ENCODE measurements around the gene TH.
A peak's percentile ranks its signal among the peaks of the same experiment; 100 is the strongest.

The TH gene

DNA sequence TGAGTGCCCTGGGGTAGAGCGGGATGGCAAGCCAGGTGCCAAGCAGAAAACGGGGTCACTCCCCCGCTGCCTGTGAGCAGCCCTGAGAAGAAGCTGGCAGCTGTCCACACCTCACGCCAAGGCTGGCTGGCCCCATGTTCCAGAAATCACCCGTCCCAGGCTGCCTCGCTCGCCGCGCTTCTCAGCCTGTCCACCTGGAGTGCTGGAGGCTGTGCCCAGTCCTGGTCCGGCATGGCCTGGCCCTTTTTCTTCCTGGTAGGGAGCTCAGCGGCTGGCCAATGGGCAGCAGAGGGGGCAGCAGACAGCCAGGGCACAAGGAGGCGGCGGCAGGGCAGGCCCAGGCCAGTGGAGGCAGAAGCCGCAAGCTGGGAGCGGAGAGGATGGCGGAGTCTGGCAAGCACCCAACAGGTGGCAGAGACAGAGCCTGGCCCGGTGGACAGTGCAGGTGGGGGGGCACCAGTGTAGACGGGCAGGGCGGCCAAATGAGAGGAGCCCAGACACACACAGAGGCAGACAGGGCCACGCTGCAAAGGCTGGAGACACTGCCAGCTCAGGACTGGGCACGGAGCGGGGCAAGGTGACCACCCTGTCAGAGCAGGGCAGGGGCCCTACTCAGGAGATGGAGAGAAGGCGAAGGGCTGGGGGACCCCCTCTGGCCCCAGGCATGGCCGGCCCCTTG lies 37.2 kb upstream of the TH start:
- DNase-seq: no peak

DNA sequence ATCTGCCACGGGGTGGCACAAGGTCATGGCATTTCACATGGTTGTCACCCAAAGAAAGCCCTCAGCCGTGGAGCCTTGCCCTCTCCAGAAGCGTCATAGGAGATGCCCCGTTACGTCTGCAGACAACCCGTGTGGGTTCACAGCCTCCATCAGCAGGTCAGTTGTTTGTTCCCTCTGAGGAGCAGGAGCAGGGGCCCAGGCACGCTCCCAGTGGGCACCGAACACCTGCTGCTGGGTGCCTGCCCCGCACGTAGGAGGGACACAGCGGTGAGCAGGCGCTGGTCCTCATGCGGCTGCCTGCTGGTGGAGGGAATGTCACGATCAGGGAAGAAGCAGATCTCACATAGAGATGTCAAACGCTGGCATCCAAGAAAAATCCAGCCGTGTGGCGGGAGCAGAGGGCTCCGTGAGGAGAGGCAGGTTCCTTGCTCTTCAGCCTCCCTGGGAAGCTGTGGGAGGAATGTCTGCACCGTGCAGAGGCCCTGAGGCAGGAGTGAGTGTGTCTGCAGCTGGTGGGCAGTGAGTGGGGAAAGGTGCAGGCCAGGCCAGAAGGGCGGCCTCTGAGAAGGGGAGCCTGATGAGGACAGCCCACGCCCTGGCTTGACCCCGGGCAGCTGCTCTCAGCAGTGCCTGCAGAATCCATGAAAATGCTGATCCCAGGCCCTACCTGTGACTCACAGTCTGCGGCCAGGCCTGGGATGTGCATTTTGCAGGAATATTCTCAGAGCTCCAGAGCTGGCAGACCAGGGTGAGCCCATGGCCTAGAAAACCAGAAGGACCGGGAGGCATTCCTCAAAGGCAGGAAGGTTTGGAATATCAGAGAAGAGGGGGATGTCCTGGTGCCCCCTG lies 36.4 kb upstream of the TH start:
- no peak for DNase-seq

DNA sequence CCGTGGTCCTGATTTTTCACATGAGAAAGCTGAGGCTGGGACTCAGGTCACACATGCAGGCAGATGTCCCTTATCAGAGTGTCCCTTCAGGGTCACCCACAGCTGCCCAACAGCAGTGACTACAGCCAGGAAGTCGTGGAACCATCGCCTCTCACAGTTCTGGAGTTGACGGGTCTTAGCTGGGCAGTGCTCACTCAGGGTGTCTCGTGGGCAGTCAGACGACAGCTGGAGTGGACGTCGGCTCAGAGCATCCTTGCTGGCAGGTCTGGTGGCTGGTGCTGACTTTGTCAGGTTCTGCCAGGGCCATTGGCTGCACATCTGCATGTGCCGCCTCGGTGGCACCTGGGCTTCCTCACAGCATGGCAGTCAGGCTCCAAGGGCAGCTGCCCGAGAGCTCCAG lies 35.6 kb upstream of the TH start:
- DNase-seq: no peak

DNA sequence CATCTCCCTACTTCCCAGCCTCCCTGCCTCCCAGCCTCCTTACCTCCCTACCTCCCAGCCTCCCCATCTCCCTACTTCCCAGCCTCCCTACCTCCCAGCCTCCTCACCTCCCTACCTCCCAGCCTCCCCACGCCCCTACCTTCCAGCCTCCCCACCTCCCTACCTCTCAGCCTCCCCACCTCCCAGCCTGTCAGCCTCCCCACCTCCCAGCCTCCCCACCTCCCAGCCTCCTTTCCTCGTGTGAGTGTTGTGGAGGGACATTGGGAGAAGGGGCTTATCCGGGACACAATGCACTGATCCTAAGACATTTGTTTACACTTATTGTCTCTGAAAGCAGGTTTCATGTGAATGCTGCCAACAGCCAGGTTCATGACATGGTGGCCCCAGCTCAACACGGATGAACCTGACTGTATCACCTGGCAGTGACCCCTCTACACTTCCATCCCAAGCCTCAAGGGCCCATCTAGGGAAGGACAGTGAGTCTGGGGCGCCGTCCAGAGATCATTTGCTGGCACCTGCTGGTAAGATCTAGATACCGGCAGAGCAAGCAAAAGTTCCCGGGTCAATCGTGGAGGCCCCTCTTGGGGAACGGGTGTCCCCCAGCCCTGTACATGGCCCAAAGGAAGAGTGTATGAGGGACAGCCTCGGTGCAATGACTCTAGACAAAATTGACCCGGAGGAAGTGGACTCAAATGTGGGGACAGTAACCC lies 34.5 kb upstream of the TH start:
- no peak for DNase-seq

DNA sequence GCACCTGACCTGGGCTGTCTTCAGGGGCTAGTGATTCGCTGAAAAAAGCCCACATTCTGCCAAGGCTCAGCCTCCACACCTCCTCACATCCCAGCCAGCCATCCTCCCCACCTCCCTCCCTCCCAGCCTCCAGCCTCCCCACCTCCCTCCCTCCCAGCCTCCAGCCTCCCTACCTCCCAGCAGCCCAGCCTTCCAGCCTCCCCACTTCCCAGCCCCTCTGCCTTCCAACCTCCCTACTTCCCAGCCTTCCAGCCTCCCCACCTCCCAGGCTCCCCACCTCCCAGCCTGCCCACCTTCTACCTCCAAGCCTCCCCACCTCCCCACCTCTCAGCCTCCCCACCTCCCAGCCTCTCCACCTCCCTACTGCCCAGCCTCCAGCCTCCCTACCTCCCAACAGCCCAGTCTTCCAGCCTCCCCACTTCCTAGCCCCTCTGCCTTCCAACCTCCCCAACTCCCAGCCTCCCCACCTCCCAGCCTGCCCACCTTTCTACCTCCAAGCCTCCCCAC lies 33.7 kb upstream of the TH start:
- DNase-seq: no peak

DNA sequence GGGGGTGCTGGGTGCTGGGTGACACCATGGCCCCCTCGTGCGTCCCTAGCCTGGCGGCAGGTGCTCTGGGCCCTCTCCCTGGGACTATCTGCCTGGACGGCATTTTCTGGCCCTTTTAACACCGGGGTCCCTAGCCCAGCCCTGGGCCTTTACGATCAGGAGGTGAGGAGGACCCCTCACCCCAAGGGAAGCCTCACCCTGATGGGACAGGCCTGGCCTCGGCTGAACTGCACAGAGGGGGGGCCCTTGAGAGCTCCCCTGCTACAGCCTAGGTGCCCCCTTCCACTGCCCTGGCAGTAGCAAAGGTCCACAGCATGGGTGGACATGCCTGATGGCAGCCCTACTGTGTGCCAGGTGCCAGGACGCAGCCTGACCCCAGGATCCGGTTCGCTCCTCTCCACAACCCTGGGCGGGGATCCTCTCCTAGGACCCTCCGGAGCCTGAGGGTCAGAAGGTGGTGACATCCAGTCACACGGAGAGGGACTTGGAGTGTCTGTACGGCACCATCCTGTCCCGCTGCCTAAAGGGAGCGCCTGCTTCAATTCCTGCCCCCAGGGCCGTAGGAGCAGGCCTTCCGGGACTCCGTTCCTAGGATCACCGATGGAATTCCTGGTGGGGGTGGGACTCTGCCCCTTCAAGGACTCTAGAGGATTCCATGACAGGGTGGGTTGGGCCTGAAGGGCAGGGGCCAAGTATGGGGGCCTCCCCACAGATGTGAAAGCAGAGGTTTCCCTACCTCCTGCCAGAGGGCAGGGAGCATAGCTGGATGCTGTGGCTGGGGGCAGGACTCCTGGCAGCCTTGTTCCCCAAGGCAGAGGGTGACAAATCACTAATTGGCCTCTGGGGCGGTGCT lies 33.0 kb upstream of the TH start:
- DNase-seq: no peak

DNA sequence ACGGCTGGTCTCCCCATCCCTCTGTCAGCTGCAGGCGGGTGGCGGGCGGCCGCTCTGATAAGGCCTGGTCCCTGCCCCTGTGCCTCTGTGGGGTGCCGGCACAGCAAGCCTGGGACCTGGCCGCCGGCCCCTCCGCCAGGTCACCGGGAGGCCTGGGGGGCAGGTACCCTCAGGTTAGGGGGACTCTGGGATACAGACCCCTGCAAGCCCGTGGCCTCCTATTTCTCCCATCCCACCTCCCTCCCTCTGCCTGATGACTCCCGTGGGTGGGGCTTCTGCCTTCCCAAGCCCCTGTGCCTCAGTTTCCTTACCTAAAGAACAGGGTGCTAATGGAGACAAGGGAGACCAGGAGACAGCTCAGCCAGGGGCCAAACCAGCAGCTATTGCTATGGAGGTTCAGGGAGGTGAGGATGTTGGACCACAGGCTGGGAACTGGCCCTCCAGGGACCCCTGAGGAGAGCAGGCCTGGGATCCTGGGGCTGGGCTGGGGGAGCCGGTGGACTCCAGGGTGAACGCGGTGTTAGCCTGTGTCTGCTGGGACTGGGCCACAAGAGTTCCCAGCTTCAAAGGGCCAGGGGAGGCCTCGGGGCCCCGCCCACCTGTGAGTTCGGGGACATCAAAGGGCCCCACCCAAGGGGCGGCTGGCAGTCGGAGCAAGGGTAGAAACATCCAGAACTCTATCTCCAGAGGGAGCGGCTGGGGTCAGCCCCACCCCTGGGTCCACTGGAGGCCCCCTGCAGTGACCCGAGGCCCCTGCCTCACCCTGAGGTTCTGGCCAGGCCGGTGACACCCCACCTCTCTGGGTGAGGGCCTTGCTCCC lies 32.0 kb upstream of the TH start:
- no peak for DNase-seq

DNA sequence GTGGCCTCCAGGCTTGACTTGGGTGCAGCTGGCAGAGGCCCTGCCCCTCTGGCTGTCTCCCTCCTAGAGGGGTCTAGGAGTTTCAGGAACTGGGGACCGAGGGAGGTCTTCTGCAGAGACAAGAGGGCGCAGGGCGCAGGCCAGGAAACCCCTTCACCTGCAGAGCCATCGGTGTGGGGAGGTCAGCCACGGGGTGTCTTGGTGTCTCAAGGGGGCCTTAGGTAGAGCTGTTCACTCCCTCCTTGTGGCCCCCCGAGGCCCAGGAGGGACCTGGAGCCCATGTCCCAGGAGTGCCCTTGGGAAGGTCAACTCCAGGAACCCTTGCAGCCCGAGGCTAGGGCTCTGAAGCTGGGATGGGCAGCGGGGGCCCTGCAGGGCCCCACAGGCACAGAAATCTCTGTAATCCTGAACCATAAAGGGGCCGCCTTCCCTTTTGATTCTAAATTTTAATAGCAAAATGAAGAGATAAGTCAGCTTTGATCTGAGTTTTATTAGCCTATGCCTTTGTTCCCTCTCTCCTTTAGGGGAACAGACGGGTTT lies 31.4 kb upstream of the TH start:
- no peak for DNase-seq

DNA sequence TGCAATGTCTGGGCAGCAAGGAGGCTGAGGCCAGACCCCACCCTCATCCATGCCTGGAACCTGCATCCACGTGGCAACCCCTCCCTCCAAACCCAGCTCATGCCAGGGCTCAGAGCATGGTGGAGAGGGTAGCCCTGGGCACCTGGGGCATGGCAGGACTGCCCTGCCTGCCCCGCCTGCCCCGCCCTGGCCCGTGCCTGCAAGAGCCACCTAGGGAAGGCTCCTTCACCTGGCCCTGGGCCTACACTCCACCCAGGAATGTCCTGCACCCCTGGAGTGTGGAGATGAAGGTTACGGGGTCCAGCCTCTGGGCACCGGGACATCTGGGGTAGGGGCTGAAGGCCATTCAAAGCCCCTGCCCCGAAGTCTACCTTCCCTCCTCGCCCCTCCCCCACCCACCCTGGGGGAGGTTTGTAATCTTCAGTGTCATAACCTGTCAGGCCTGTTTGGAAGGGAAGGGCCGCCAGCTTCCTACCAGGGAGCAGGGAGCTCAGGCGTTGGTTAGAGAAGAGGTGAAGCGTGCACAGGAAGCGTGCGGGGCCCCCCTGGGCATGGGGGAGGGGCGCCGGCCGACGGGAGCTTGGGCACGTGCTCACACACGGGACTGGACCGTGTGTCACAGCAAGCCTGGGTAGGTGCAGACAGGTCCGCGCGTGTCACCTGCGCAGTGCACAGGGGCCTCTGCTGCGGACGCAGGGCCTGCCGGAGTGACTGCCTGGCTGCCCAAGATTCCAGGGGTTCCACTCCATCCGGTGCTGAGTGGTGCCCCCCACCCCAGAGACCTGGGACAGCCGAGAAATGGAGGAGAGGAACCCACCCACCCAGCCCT lies 30.7 kb upstream of the TH start:
- no peak for DNase-seq

DNA sequence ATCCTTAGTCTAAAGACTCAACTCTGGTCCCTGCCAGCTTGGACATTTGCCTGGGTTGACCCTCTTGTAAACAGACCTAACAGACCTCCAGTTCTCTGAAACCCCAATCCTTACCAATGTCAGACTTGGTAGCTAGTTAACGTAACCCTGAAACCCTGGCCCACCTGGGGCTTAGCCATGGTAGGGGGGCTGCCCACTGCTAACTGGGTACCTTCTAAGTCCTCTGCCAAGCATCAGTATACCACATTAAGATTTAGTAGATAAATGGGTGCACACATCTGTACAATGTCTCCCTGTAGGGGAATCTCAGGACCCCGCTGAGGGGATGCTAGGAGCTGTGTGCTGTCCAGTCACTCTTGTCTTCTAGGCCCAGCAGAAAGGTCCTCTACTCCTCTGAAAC lies 29.9 kb upstream of the TH start:
- no peak for DNase-seq

DNA sequence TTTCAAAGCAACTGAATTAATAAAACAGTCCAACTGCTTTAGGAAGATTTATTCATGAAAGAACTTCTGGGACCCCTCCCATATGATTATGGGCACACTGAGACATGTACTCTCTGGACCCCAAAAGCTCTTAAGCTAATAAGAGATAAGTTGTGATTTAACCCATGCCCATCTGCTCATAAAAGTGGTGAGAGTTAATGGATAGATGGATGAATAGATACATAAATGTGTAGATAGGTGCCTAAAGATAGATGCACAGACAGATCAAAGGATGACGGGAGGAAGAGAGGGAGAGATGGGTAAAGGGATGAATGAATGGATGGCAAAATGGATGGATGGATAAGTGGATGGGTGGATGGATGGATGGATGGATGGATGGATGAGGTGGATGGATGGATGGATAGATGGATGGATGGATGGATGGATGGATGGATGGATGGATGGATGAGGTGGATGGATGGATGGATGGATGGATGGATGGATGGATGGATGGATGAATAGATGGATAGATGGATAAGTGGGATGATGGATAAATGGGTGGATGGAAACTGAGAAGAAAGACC lies 29.4 kb upstream of the TH start:
- DNase-seq: no peak

DNA sequence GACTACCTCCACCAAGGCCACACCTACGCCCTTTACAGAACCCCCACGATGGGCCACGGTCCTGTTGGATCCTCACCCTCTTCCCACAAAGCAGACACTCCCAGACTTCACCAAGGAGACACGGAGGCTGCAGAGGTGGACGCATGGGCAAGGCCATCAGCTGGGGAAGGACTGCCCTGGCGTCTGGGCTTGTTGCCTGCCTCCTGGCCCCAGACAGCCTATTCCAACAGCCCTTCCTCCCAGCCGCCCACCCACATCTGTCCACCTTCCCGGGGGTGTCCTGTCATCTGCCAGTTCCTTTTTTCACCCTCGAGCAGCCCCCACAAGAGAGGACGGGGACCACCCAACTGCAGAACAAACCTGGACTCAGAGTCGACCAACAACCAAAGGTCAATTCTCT lies 28.9 kb upstream of the TH start:
- no peak for DNase-seq

DNA sequence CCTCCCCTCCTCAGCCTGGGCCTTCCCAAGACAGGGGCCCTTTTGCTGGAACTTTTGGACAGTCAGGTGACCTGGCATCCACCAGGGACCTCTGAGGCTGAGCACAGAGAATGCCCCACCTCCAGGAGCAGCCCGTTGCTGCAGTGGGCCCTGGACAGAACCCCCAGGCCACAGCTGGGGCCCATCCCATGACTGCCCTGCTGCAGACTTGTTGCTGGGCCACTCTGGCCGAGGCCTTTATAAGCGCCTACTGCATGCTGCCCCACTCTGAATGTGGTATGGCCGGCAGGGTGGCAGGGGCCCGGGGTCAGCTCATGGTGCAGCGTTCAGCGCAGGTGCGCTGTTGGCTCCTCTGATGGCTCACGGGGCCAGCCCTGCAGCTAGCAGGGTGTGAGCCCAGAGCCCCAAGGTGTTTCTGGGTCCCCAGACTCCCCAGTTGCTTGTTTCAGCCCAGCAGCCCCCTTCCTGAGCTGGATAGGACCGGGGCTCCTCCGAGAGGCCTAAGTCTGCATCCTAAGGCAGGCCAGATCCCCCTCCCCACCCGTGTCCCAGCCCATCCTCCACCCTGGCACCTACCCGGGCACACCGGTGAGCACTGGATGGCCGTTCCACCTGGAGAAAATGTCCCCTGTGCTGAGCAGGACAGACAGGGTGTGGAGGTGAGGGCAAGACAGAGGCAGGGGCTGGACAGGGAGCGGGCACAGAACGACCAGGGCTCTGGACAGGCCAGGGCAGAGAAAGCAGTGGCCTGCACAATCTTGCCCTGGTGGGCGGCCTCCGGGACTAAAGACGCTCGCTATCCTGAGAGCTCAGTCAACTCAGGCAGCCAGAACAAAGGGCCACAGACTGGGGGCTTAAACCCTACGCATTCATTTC lies 28.1 kb upstream of the TH start:
- no peak for DNase-seq

DNA sequence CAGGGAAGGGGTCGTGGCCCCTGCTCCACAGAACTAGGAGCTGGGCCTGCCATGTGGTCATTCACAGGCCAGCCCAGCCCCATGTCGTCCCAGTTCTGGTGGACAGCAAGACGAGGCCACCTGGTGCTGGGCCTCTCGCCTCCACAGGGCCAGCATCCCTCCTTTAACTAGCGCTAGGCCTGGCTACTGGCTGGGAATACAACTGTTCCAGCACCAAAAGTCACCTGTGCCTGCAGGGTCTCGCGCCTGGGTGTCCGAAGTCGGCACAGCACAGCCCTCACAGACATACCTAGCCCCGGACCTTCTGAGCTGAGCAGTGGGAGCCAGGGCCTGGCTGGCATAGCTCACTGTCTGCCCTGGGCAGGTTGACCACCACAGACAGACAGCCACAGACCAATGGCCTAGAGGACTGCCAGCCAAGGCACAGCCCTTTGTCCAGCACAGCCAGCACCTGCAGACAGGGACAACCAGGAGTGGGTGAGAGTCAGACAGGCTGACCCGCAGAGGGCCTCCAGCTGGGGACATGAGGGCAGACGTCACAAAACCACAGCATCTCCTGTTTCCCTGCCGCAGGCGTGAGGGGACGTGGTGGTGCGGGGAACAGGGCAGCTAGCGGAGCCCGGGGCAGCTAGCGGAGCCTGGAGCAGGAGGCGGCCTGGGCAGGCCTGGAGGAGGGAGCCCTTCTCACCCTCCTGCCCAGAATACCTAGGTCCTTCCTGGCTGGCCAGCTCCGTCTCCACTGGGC lies 27.2 kb upstream of the TH start:
- DNase-seq: no peak

DNA sequence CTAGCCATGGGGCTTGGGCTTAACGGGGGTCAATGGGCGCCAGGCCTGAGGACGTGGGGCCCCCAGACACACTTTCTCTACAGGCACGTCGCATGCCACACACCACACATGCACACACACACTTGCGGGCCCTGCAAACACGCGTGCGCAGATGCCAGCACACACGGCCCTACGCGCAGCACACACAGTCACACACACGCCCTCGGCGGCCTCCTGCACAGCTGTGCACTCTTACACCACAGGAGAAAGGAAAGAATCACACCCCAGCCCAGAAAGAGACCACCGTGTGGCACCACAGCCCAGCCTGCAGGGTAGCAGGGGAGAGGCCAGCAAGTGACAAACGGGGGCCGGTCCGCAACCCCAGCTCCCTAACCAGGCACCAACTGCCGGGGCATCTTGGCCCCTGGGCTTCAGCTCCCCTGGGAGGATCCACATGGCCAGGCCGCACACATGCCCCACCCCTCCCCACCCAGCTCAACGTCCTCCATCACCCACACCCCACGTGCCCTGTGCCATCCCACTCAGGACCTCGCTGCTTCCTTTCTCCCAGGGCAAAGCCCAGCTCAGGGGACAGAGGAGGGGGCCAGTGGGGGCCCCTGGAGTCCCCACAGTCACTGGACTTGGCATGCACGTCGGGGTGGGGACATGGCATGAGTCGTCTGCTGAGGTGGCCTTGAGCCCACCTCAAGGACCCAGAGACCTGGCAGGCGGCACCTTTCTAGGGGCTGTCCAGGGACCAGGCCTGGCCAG lies 26.3 kb upstream of the TH start:
- DNase-seq: no peak

DNA sequence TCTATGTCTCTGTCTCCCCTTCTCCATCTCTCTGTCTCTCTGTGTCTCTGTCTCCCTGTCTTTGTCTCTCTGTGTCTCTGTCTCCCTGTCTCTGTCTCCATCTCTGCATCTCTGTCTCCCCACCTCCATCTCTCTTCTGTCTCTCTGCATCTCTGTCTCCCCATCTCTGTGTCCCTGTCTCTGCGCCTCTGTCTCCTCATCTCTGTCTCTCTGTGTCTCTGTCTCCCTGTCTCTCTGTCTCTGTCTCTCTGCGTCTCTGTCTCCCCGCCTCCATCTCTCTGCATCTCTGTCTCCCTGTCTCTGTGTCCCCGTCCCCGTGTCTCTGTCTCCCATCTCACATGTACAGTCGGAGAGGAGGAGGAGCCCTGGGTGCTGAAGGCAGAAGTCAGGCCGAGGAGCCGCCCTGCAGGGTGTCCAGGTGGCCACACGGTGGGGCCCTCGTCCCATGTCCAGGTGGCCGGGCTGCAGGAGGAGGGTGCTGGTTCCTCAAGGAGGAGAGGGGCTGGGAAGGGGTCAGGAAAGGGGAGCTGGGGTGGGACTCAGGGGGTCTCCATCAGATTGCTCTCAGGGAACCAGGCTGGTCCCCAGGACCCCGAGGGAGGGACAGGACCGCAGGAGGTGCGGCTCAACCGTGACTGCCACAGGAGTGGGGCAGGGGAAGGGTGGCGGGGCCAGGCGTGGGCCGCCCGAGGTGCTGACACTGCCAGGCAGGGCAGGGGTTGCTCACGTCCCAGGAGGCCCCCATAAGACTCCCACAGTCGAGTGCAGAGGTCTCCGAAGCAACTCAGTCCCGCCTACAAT lies 25.6 kb upstream of the TH start:
- DNase-seq: peak; percentile 67

DNA sequence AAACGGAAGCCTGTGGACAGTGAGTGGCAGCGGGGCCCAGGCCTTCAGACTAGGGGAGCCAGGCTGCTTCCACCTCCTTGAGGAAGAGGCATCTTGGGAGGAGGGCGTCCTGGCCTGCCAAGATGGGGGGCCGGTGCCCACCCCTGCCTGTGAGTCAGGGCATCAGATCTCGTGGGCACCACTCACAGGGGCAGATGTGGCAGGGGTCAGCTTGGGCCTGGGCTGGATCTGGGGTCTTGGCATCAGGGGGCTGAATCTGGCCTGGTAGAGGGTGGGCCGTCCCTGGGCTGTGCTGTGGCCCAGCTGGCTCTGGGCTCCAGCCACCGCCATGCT lies 24.1 kb upstream of the TH start:
- DNase-seq: no peak
